Measurements from ENCODE around the gene DRAM2.

DRAM2 gene

GRCh38 chr1:111110197-111110899 is 29.5 kb downstream of the DRAM2 start:
- TF ChIP-seq BACH2 (CRISPR knock-in tag; IDR thresholded peaks at IDR 0.05; ENCODE audit: borderline replicate concordance) = no peak
- TF ChIP-seq ZNF8 (CRISPR knock-in tag; IDR thresholded peaks at IDR 0.05) = no peak
- TF ChIP-seq CSRNP3 (CRISPR knock-in tag; IDR thresholded peaks at IDR 0.05) = no peak
- TF ChIP-seq ISL1 (CRISPR knock-in tag; IDR thresholded peaks at IDR 0.05) = no peak
- ATAC-seq = no peak

- TF ChIP-seq ARNTL (CRISPR knock-in tag; IDR thresholded peaks at IDR 0.05; ENCODE audit: borderline replicate concordance, low read depth) (no peak), RARB (CRISPR knock-in tag; IDR thresholded peaks at IDR 0.05) (no peak), ZNF70 (CRISPR knock-in tag; IDR thresholded peaks at IDR 0.05) (no peak), PATZ1 (CRISPR knock-in tag; IDR thresholded peaks at IDR 0.05; ENCODE audit: borderline replicate concordance) (no peak), POU6F1 (CRISPR knock-in tag; IDR thresholded peaks at IDR 0.05; ENCODE audit: borderline replicate concordance, low read depth) (no peak), TOX (CRISPR knock-in tag; IDR thresholded peaks at IDR 0.05; ENCODE audit: borderline replicate concordance) (no peak), GLIS3 (CRISPR knock-in tag; IDR thresholded peaks at IDR 0.05) (no peak), ZNF8 (CRISPR knock-in tag; IDR thresholded peaks at IDR 0.05) (no peak), OSR1 (CRISPR knock-in tag; IDR thresholded peaks at IDR 0.05) (no peak)
- no peak for ATAC-seq
Observed at GRCh38 chr1:111104981-111105380, 34.9 kb downstream of the DRAM2 start.

- TF ChIP-seq PPARA (CRISPR knock-in tag; IDR thresholded peaks at IDR 0.05; ENCODE audit: borderline replicate concordance) (no peak), TOX (CRISPR knock-in tag; IDR thresholded peaks at IDR 0.05; ENCODE audit: borderline replicate concordance) (no peak), CSDC2 (CRISPR knock-in tag; IDR thresholded peaks at IDR 0.05) (no peak), PATZ1 (CRISPR knock-in tag; IDR thresholded peaks at IDR 0.05; ENCODE audit: borderline replicate concordance) (no peak), ISL1 (CRISPR knock-in tag; IDR thresholded peaks at IDR 0.05) (no peak), TSHZ2 (CRISPR knock-in tag; IDR thresholded peaks at IDR 0.05) (no peak), ARNTL (CRISPR knock-in tag; IDR thresholded peaks at IDR 0.05; ENCODE audit: borderline replicate concordance, low read depth) (no peak), ZNF565 (CRISPR knock-in tag; conservative IDR thresholded peaks at IDR 0.05; ENCODE audit: low read depth) (no peak), TCF4 (CRISPR knock-in tag; IDR thresholded peaks at IDR 0.05; ENCODE audit: borderline replicate concordance) (no peak), POU6F1 (CRISPR knock-in tag; IDR thresholded peaks at IDR 0.05; ENCODE audit: borderline replicate concordance, low read depth) (no peak)
- no peak for ATAC-seq
Observed at GRCh38 chr1:111101854-111102642, 37.8 kb downstream of the DRAM2 start.

Measured in SK-N-SH treated with all-trans-retinoic acid at 6 μM for 48 hours (cell line).